Stimulated activated CD8-positive, alpha-beta memory T cell treated with anti-CD3 and anti-CD28 coated beads, Interleukin-15, amount 100 ng/mL, for 1 hour (primary cell): ENCODE data around the gene PCSK4.
A peak's percentile ranks its signal among the peaks of the same experiment; 100 is the strongest.
"Not testable (repeated sequence)": the region's sequence is repeated elsewhere in the genome, so short reads cannot be mapped to it uniquely, and the experiment has no call there.

ENCODE experiments used
- DNase-seq: peaks from one replicate; pipeline ENCODE4 v3.0.0-alpha.2; 2020; ENCODE audit warnings: low read depth

Gene PCSK4

GRCh38 chr19:1490311-1491113 is at the start of gene PCSK4:
Gene PCSK4 (minus strand): TSS chr19:1490350. CDS start chr19:1490346, 4 bp downstream.
- peak; percentile 97 for DNase-seq

GRCh38 chr19:1539749-1540148 is 49.6 kb upstream of the PCSK4 start:
- DNase-seq, result not testable (repeated sequence)

GRCh38 chr19:1538978-1539377 is 48.8 kb upstream of the PCSK4 start:
- DNase-seq, result no peak

- not testable (repeated sequence) for DNase-seq
Measured at GRCh38 chr19:1535699-1536098, 45.5 kb upstream of the PCSK4 start.

GRCh38 chr19:1534972-1535371 is 44.8 kb upstream of the PCSK4 start:
- DNase-seq, result no peak

GRCh38 chr19:1533510-1534150 is 43.5 kb upstream of the PCSK4 start:
- DNase-seq, result no peak

GRCh38 chr19:1532003-1532402 is 41.9 kb upstream of the PCSK4 start:
- no peak for DNase-seq

GRCh38 chr19:1531587-1531986 is 41.4 kb upstream of the PCSK4 start:
- DNase-seq, result no peak

GRCh38 chr19:1530856-1531255 is 40.7 kb upstream of the PCSK4 start:
- not testable (repeated sequence) for DNase-seq

- no peak for DNase-seq
Measured at GRCh38 chr19:1529430-1529816, 39.3 kb upstream of the PCSK4 start.

- DNase-seq, result no peak
Measured at GRCh38 chr19:1528596-1529429, 38.7 kb upstream of the PCSK4 start.

- no peak for DNase-seq
Measured at GRCh38 chr19:1527650-1528309, 37.6 kb upstream of the PCSK4 start.

GRCh38 chr19:1526979-1527649 is 37.0 kb upstream of the PCSK4 start:
- DNase-seq, result no peak

GRCh38 chr19:1526066-1526778 is 36.1 kb upstream of the PCSK4 start:
- DNase-seq, result no peak

- DNase-seq, result no peak
Measured at GRCh38 chr19:1525343-1525742, 35.2 kb upstream of the PCSK4 start.

GRCh38 chr19:1524972-1525325 is 34.8 kb upstream of the PCSK4 start:
- no peak for DNase-seq

GRCh38 chr19:1524287-1524971 is 34.3 kb upstream of the PCSK4 start:
- no peak for DNase-seq

GRCh38 chr19:1523412-1524286 is 33.5 kb upstream of the PCSK4 start, which contains the start of gene PLK5:
Gene PLK5 (plus strand): TSS chr19:1524077. CDS start chr19:1526997, 2,920 bp downstream.
- DNase-seq, result no peak

GRCh38 chr19:1522838-1523237 is 32.7 kb upstream of the PCSK4 start:
- DNase-seq, result no peak
